PFSK-1 (cell line): ENCODE measurements around the gene MYO1A.

Experiments used
- FOXP2 ChIP-seq: optimal IDR thresholded peaks from 2 replicates; pipeline ENCODE3; 2011; ENCODE audit warnings: borderline replicate concordance, control low read depth, inconsistent platforms; ENCODE audit not compliant: insufficient read depth; ENCODE audit errors: extremely low read length, extremely low read depth
- POLR2AphosphoS5 ChIP-seq: IDR thresholded peaks from 2 replicates; pipeline ENCODE4 v1.6.1; 2012; ENCODE audit warnings: low read depth, mild to moderate bottlenecking, control low read depth, low read length, moderate library complexity
- REST ChIP-seq, 2 experiments: IDR thresholded peaks; 2 replicates each; pipeline versions ENCODE4 v1.6.1 to v1.8.0; 2011 to 2012; ENCODE audit warnings: low read depth in 2 of 2, low read length in 2 of 2, control low read depth in 1 of 2, inconsistent platforms in 1 of 2, mild to moderate bottlenecking in 1 of 2, moderate library complexity in 1 of 2; ENCODE audit not compliant: insufficient read depth in 1 of 2
- SIN3A ChIP-seq: IDR thresholded peaks from 2 replicates; pipeline ENCODE4 v1.6.1; 2012; ENCODE audit warnings: mild to moderate bottlenecking, low read length, moderate library complexity, borderline replicate concordance; ENCODE audit not compliant: insufficient read depth
- TAF1 ChIP-seq: IDR thresholded peaks from 2 replicates; pipeline ENCODE4 v1.6.1; 2012; ENCODE audit warnings: low read length, control low read depth, borderline replicate concordance; ENCODE audit not compliant: insufficient read depth

The MYO1A gene

GRCh38 chr12:57089271-57090245 lies 39.6 kb upstream of the MYO1A start:
- TF ChIP-seq POLR2AphosphoS5: peak; percentile 66
- peak; percentile 55; the same call in 1 of the 2 replicates for TF ChIP-seq TAF1
- 0 out of 2 replicates have a peak, but pooled peaks have one; percentile 57 for TF ChIP-seq SIN3A
- no peak for TF ChIP-seq FOXP2
- TF ChIP-seq REST (IDR thresholded peaks at IDR 0.05; ENCODE audit: insufficient read depth in 1 of 2, low read depth in 2 of 2, low read length in 2 of 2): 0 out of 4 replicates have a peak, but pooled peaks of 1 of the 2 experiments have one; percentile 22

- TF ChIP-seq FOXP2 (no peak), SIN3A (0 out of 2 replicates have a peak, but pooled peaks have one; percentile 36), POLR2AphosphoS5 (peak; percentile 55; the same call in 1 of the 2 replicates), TAF1 (peak; percentile 51; the same call in 1 of the 2 replicates), REST (IDR thresholded peaks at IDR 0.05; ENCODE audit: insufficient read depth in 1 of 2, low read depth in 2 of 2, low read length in 2 of 2) (0 out of 4 replicates have a peak, but pooled peaks of 1 of the 2 experiments have one; percentile 3)
These were observed 38.7 kb upstream of the MYO1A start, which contains the start of gene NAB2 for GRCh38 chr12:57088354-57089270. Gene NAB2, plus strand, starts transcription at chr12:57089114. Its CDS starts 158 bp downstream, at chr12:57089272.

GRCh38 chr12:57087691-57088353 lies 37.9 kb upstream of the MYO1A start:
- TF ChIP-seq TAF1 (peak; percentile 70), POLR2AphosphoS5 (peak; percentile 61; the same call in 1 of the 2 replicates), SIN3A (no peak), REST (IDR thresholded peaks at IDR 0.05; ENCODE audit: insufficient read depth in 1 of 2, low read depth in 2 of 2, low read length in 2 of 2) (0 out of 4 replicates have a peak, but pooled peaks of 1 of the 2 experiments have one; percentile 12)

GRCh38 chr12:57087010-57087690 lies 37.2 kb upstream of the MYO1A start:
- TF ChIP-seq TAF1 (no peak), POLR2AphosphoS5 (no peak), FOXP2 (no peak), SIN3A (no peak), REST (IDR thresholded peaks at IDR 0.05; ENCODE audit: insufficient read depth in 1 of 2, low read depth in 2 of 2, low read length in 2 of 2) (no peak)
